ENCODE data around the gene TBC1D4. TPM values are rescaled to one million over a fixed set of nuclear protein-coding genes. Genes with fewer than 3 reads are reported as not detected.
"Not testable (repeated sequence)": the region's sequence is repeated elsewhere in the genome, so short reads cannot be mapped to it uniquely, and the experiment has no call there.

TBC1D4 gene
- total RNA-seq, 1 donor from 2014 or later, result 73.5 TPM

GRCh38 chr13:75303263-75303662, 178.7 kb downstream of the TBC1D4 start:
- Mint-ChIP-seq H3K27ac (no peak overlapping the region), H3K9me3 (peaks cover 5% of the 10 kb centered on the region), H3K27me3 (ENCODE audit: insufficient read depth) (no peaks in the 10 kb centered on the region), H3K4me3 (no peak overlapping the region), H3K4me1 (ENCODE audit: low read depth) (peaks cover 52% of the 10 kb centered on the region), H3K36me3 (ENCODE audit: low read depth) (peaks cover 47% of the 10 kb centered on the region)
- no peak for DNase-seq (ENCODE audit: low spot score)
- intact Hi-C loops (cut with micrococcal nuclease), result no loop called here

DNA sequence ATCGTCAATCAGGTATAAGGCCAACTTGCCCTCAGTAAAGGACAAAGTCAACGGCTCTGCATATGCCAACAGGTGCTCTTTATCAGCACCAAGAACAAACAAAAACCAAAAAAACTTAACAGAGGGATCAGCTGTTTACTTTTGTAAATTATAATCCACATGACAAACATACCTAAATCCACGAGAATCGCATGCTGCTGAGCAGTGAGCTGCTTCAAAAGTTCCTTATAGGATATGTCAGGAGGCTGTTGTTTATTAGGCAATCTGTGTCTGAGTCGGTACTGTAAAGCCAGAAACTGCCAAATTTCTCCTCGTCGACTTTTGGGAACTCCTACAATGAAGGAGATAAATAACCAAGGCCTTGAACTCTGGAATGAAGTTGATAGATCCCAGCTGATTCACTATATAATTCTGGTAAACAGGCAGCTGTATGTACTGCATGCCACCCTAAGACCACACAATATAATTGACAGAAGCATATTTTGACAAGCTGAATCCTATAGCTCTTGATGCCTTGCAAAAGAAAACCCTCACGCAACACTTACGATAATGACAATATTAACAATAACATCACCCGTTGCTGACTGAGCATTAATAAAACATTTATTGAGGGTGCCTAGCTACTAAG, 179.8 kb downstream of the TBC1D4 start:
- Mint-ChIP-seq H3K4me1 (ENCODE audit: low read depth) (peaks cover 46% of the 10 kb centered on the region), H3K36me3 (ENCODE audit: low read depth) (peaks cover 45% of the 10 kb centered on the region), H3K27ac (no peak overlapping the region), H3K9me3 (peaks cover 5% of the 10 kb centered on the region), H3K27me3 (ENCODE audit: insufficient read depth) (no peaks in the 10 kb centered on the region), H3K4me3 (no peak overlapping the region)
- DNase-seq (ENCODE audit: low spot score), result no peak
- intact Hi-C loops (cut with micrococcal nuclease), result no loop called here

DNA sequence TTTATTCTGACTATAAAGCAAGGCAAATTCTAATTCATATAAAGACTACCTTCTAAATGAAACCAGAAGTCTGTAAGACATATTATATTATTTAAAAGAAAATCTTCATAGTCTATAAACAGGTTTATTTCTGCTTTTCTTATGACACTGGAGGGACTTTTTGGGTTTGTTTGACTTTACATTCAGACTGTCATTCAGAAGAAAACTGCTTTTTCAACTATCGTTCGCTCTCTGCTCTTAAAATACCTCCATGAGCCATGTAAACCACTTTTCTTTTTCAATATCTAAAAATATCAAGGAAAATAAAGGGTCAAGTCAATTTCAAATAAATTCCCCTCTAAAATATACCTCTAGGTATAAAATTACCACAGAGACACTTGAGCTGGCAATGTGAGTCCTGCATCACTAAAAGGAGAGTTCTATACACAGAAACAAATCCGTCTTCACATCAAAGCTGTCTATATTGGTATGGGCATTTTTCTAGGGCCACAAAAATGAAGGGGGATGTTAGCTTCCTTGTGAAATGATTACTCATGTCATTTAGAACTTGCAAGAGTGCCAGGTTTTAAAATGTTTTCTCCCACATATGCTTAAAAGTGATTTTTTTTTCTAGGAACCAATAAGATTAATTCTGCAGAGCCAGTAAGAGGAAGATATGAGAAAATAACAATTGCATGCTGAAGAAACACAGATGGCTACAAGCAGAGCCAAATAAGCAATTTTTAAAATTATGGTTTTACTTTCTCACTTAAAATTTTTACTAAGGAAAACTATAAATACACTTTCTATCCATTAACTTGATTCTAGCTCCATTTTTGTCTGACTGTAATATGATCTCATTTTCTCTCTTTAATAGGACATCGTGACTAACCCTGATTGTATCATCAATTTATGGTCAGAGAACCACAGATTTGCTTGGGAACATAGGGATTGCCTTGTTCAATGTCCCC, 181.8 kb downstream of the TBC1D4 start:
- Mint-ChIP-seq H3K27me3 (ENCODE audit: insufficient read depth) (no peaks in the 10 kb centered on the region), H3K4me1 (ENCODE audit: low read depth) (peaks cover 47% of the 10 kb centered on the region), H3K4me3 (peak overlapping the region; percentile 47), H3K36me3 (ENCODE audit: low read depth) (peaks cover 44% of the 10 kb centered on the region), H3K9me3 (peaks cover 5% of the 10 kb centered on the region), H3K27ac (peak overlapping the region; percentile 79)
- no peak for DNase-seq (ENCODE audit: low spot score)
- intact Hi-C loops (cut with micrococcal nuclease), result loop anchor here (1.0 kb wide), 3 partner anchors 8 to 26 kb away; no protein-coding TSS in a partner anchor

DNA sequence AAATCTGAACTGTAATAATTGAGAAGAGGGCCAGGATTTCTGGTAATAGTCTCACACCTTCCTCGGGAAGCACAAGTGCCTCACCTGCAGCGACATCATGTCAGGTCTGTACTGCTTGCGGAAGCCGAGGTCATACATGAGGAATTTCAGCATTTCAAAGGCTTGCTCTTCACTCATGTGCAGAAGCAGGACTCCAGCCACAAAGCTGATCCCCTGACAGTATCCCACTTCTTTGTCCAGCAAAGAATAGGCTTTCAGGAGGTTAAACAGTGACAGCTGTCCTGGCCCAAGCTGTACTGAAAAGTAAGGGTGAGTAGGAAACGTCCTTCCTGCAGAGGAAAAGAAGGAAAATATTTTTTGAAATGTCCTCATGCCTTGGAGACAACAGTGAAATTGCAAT, 182.7 kb downstream of the TBC1D4 start:
- Mint-ChIP-seq H3K9me3 (no peaks in the 10 kb centered on the region), H3K4me3 (peak overlapping the region; percentile 13), H3K4me1 (ENCODE audit: low read depth) (peaks cover 53% of the 10 kb centered on the region), H3K27ac (peak overlapping the region; percentile 79), H3K27me3 (ENCODE audit: insufficient read depth) (no peaks in the 10 kb centered on the region), H3K36me3 (ENCODE audit: low read depth) (peaks cover 42% of the 10 kb centered on the region)
- no peak for DNase-seq (ENCODE audit: low spot score)
- intact Hi-C loops (cut with micrococcal nuclease), result no loop called here

GRCh38 chr13:75296641-75297040, 185.3 kb downstream of the TBC1D4 start:
- H3K4me3 Mint-ChIP-seq, result no peak overlapping the region
- no peak for DNase-seq (ENCODE audit: low spot score)
- peaks cover 42% of the 10 kb centered on the region for H3K36me3 Mint-ChIP-seq (ENCODE audit: low read depth)
- H3K9me3 Mint-ChIP-seq, result no peaks in the 10 kb centered on the region
- H3K4me1 Mint-ChIP-seq (ENCODE audit: low read depth), result peaks cover 50% of the 10 kb centered on the region
- intact Hi-C loops (cut with micrococcal nuclease), result no loop called here
- H3K27ac Mint-ChIP-seq, result no peak overlapping the region
- H3K27me3 Mint-ChIP-seq (ENCODE audit: insufficient read depth), result no peaks in the 10 kb centered on the region

DNA sequence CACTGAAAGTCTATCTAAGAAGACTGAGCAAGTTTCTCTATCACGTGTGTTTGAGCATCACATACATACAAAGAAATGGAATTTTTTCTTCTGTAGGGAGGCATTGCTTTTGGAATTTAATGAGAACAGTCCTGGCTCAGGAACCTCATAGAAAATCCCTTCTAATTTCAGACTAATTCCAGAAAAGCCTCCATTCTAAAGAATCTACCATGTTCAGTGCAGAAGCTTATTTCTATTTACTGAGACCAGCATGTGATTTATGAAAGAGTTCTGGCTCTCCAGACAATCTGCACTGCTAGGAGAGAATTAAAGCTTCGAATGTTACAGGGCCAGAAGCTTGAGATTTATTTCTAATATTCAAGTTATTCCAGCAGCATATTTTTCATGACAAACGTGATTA, 186.8 kb downstream of the TBC1D4 start:
- Mint-ChIP-seq H3K9me3 (no peaks in the 10 kb centered on the region), H3K27ac (no peak overlapping the region), H3K27me3 (ENCODE audit: insufficient read depth) (no peaks in the 10 kb centered on the region), H3K4me1 (ENCODE audit: low read depth) (peaks cover 43% of the 10 kb centered on the region), H3K36me3 (ENCODE audit: low read depth) (peaks cover 42% of the 10 kb centered on the region), H3K4me3 (no peak overlapping the region)
- no peak for DNase-seq (ENCODE audit: low spot score)
- intact Hi-C loops (cut with micrococcal nuclease), result no loop called here

- DNase-seq (ENCODE audit: low spot score), result no peak
- intact Hi-C loops (cut with micrococcal nuclease), result no loop called here
- Mint-ChIP-seq H3K27me3 (ENCODE audit: insufficient read depth) (no peaks in the 10 kb centered on the region), H3K4me1 (ENCODE audit: low read depth) (peaks cover 34% of the 10 kb centered on the region), H3K9me3 (no peaks in the 10 kb centered on the region), H3K36me3 (ENCODE audit: low read depth) (peaks cover 39% of the 10 kb centered on the region), H3K27ac (no peak overlapping the region), H3K4me3 (no peak overlapping the region)
These were observed 187.9 kb downstream of the TBC1D4 start for GRCh38 chr13:75294110-75294509.

- Mint-ChIP-seq H3K4me3 (no peak overlapping the region), H3K36me3 (ENCODE audit: low read depth) (peaks cover 31% of the 10 kb centered on the region), H3K4me1 (ENCODE audit: low read depth) (no peaks in the 10 kb centered on the region), H3K9me3 (no peaks in the 10 kb centered on the region), H3K27me3 (ENCODE audit: insufficient read depth) (no peaks in the 10 kb centered on the region), H3K27ac (no peak overlapping the region)
- DNase-seq (ENCODE audit: low spot score), result no peak
- intact Hi-C loops (cut with micrococcal nuclease), result no loop called here
These were observed 196.7 kb downstream of the TBC1D4 start for GRCh38 chr13:75285310-75285709.

- intact Hi-C loops (cut with micrococcal nuclease), result no loop called here
- peaks cover 10% of the 10 kb centered on the region for H3K36me3 Mint-ChIP-seq (ENCODE audit: low read depth)
- peaks cover 6% of the 10 kb centered on the region for H3K9me3 Mint-ChIP-seq
- H3K27me3 Mint-ChIP-seq (ENCODE audit: insufficient read depth), result no peaks in the 10 kb centered on the region
- no peak for DNase-seq (ENCODE audit: low spot score)
- no peak overlapping the region for H3K27ac Mint-ChIP-seq
- no peak overlapping the region for H3K4me3 Mint-ChIP-seq
- no peaks in the 10 kb centered on the region for H3K4me1 Mint-ChIP-seq (ENCODE audit: low read depth)
These were observed 202.1 kb downstream of the TBC1D4 start for GRCh38 chr13:75279834-75280369.

- H3K4me3 Mint-ChIP-seq; H3K36me3 Mint-ChIP-seq (ENCODE audit: low read depth); intact Hi-C loops (cut with micrococcal nuclease); H3K4me1 Mint-ChIP-seq (ENCODE audit: low read depth); H3K27me3 Mint-ChIP-seq (ENCODE audit: insufficient read depth); H3K27ac Mint-ChIP-seq; DNase-seq (ENCODE audit: low spot score): not testable (repeated sequence)
- H3K9me3 Mint-ChIP-seq, result peaks cover 19% of the 10 kb centered on the region
These were observed 208.3 kb downstream of the TBC1D4 start for GRCh38 chr13:75273695-75274094.

DNA sequence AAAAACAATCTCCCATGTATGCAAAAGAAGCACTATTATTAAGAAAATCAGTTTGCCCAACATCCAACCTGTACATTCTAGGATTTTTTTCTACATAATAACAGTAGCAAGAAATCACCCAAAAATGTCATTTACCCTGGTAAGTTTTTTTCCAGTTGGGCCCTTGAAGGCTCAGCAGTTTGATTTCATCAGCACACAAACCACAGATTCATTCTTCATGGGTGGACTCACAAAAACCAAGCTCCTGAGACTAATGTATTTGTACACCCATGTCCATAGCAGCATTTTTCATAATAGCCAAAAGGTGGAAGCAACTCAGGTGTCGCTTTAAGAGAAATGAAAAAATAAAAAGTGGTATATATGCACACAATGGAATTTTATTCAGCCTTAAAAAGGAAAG, 210.1 kb downstream of the TBC1D4 start:
- intact Hi-C loops (cut with micrococcal nuclease), result no loop called here
- no peak for DNase-seq (ENCODE audit: low spot score)
- peaks cover 4% of the 10 kb centered on the region for H3K27me3 Mint-ChIP-seq (ENCODE audit: insufficient read depth)
- no peaks in the 10 kb centered on the region for H3K4me1 Mint-ChIP-seq (ENCODE audit: low read depth)
- H3K36me3 Mint-ChIP-seq (ENCODE audit: low read depth), result no peaks in the 10 kb centered on the region
- no peak overlapping the region for H3K27ac Mint-ChIP-seq
- H3K4me3 Mint-ChIP-seq, result no peak overlapping the region
- peaks cover 17% of the 10 kb centered on the region for H3K9me3 Mint-ChIP-seq

DNA sequence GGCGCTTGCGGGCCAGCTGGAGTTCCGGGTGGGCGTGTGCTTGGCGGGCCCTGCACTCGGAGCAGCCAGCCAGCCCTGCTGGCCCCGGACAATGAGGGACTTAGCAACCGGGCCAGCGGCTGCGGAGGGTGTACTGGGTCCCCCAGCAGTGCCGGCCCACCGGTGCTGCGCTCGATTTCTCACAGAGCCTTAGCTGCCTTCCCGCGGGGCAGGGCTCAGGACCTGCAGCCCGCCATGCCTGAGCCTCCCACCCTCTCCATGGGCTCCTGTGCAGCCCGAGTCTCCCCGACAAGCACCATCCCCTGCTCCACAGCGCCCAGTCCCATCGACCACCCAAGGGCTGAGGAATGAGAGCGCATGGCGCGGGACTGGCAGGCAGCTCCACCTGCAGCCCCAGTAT, 213.5 kb downstream of the TBC1D4 start:
- H3K4me1 Mint-ChIP-seq (ENCODE audit: low read depth); H3K27ac Mint-ChIP-seq; H3K36me3 Mint-ChIP-seq (ENCODE audit: low read depth); H3K9me3 Mint-ChIP-seq; H3K27me3 Mint-ChIP-seq (ENCODE audit: insufficient read depth); DNase-seq (ENCODE audit: low spot score); intact Hi-C loops (cut with micrococcal nuclease); H3K4me3 Mint-ChIP-seq: not testable (repeated sequence)

GRCh38 chr13:75264611-75265010, 217.4 kb downstream of the TBC1D4 start:
- no peaks in the 10 kb centered on the region for H3K36me3 Mint-ChIP-seq (ENCODE audit: low read depth)
- peaks cover 3% of the 10 kb centered on the region for H3K27me3 Mint-ChIP-seq (ENCODE audit: insufficient read depth)
- no peak overlapping the region for H3K27ac Mint-ChIP-seq
- intact Hi-C loops (cut with micrococcal nuclease), result no loop called here
- H3K4me3 Mint-ChIP-seq, result no peak overlapping the region
- no peaks in the 10 kb centered on the region for H3K9me3 Mint-ChIP-seq
- no peaks in the 10 kb centered on the region for H3K4me1 Mint-ChIP-seq (ENCODE audit: low read depth)
- DNase-seq (ENCODE audit: low spot score), result no peak

Data from activated T-helper 1 cell treated with anti-CD3 and anti-CD28 coated beads, Interleukin-12 subunit alpha, Interleukin-12 subunit beta, Interleukin-2, Interleukin-4 antibody, amounts not matched to agents 30 ng/mL and 10 ng/mL and 1 ng/mL, durations not matched to agents 14 hours and 24 hours and 36 hours (primary cell).